ENCODE data around the gene FAM234B.

FAM234B gene

GRCh38 chr12:13127444-13127843 lies 83.3 kb downstream of the FAM234B start:
- no peak overlapping the region for H2AFZ ChIP-seq (ENCODE audit: low read depth, low read length, severe bottlenecking)
- H3K4me2 ChIP-seq (ENCODE audit: low read depth, low read length, poor library complexity, severe bottlenecking), result no peak overlapping the region
- H3K9me2 ChIP-seq (replicated peaks; ENCODE audit: insufficient read depth, low read length), result no peaks in the 10 kb centered on the region
- H3K79me2 ChIP-seq (ENCODE audit: insufficient read depth, low read length), result no peaks in the 10 kb centered on the region
- H3K9me3 ChIP-seq (ENCODE audit: insufficient read depth, low read length), result no peaks in the 10 kb centered on the region
- H4K20me1 ChIP-seq (ENCODE audit: low read depth, low read length), result no peaks in the 10 kb centered on the region
- TF ChIP-seq CTCF (IDR thresholded peaks at IDR 0.05; ENCODE audit: insufficient read depth, low read length, poor library complexity, severe bottlenecking) (no peak), EZH2phosphoT487 (conservative IDR thresholded peaks at IDR 0.05; ENCODE audit: low read length) (no peak)
- no peak overlapping the region for H3K27ac ChIP-seq (ENCODE audit: low read depth, low read length)
- no peaks in the 10 kb centered on the region for H3F3A ChIP-seq (ENCODE audit: insufficient read depth)
- H3K4me3 ChIP-seq (ENCODE audit: insufficient read depth, low read length, poor library complexity, severe bottlenecking), result no peak overlapping the region
- H3K36me3 ChIP-seq (ENCODE audit: low read length), result no peaks in the 10 kb centered on the region
- H3K9ac ChIP-seq (ENCODE audit: low read length), result no peak overlapping the region
- no peaks in the 10 kb centered on the region for H3K27me3 ChIP-seq (ENCODE audit: low read length)

GRCh38 chr12:13128291-13128965 lies 84.2 kb downstream of the FAM234B start:
- Histone ChIP-seq H3F3A (ENCODE audit: insufficient read depth) (no peaks in the 10 kb centered on the region), H3K9me2 (replicated peaks; ENCODE audit: insufficient read depth, low read length) (no peaks in the 10 kb centered on the region), H3K9me3 (ENCODE audit: insufficient read depth, low read length) (no peaks in the 10 kb centered on the region), H3K9ac (ENCODE audit: low read length) (no peak overlapping the region), H3K4me2 (ENCODE audit: low read depth, low read length, poor library complexity, severe bottlenecking) (no peak overlapping the region), H3K4me3 (ENCODE audit: insufficient read depth, low read length, poor library complexity, severe bottlenecking) (no peak overlapping the region), H3K27me3 (ENCODE audit: low read length) (no peaks in the 10 kb centered on the region), H2AFZ (ENCODE audit: low read depth, low read length, severe bottlenecking) (no peak overlapping the region), H3K27ac (ENCODE audit: low read depth, low read length) (no peak overlapping the region), H3K36me3 (ENCODE audit: low read length) (no peaks in the 10 kb centered on the region), H4K20me1 (ENCODE audit: low read depth, low read length) (no peaks in the 10 kb centered on the region), H3K79me2 (ENCODE audit: insufficient read depth, low read length) (no peaks in the 10 kb centered on the region)
- no peak for TF ChIP-seq EZH2phosphoT487 (conservative IDR thresholded peaks at IDR 0.05; ENCODE audit: low read length)
- TF ChIP-seq CTCF (IDR thresholded peaks at IDR 0.05; ENCODE audit: insufficient read depth, low read length, poor library complexity, severe bottlenecking), result no peak

GRCh38 chr12:13130981-13131380 lies 86.8 kb downstream of the FAM234B start:
- Histone ChIP-seq H2AFZ (ENCODE audit: low read depth, low read length, severe bottlenecking) (no peak overlapping the region), H3K27me3 (ENCODE audit: low read length) (no peaks in the 10 kb centered on the region), H4K20me1 (ENCODE audit: low read depth, low read length) (no peaks in the 10 kb centered on the region), H3F3A (ENCODE audit: insufficient read depth) (no peaks in the 10 kb centered on the region), H3K4me3 (ENCODE audit: insufficient read depth, low read length, poor library complexity, severe bottlenecking) (no peak overlapping the region), H3K9me2 (replicated peaks; ENCODE audit: insufficient read depth, low read length) (no peaks in the 10 kb centered on the region), H3K9ac (ENCODE audit: low read length) (no peak overlapping the region), H3K4me2 (ENCODE audit: low read depth, low read length, poor library complexity, severe bottlenecking) (no peak overlapping the region), H3K27ac (ENCODE audit: low read depth, low read length) (no peak overlapping the region), H3K9me3 (ENCODE audit: insufficient read depth, low read length) (no peaks in the 10 kb centered on the region), H3K79me2 (ENCODE audit: insufficient read depth, low read length) (no peaks in the 10 kb centered on the region), H3K36me3 (ENCODE audit: low read length) (no peaks in the 10 kb centered on the region)
- TF ChIP-seq CTCF (IDR thresholded peaks at IDR 0.05; ENCODE audit: insufficient read depth, low read length, poor library complexity, severe bottlenecking) (no peak), EZH2phosphoT487 (conservative IDR thresholded peaks at IDR 0.05; ENCODE audit: low read length) (no peak)

All from SU-DHL-6 (cell line).